Lower leg skin (tissue), 4 donors: ENCODE results near the gene GPAT3. TPM values are rescaled to one million over a fixed set of nuclear protein-coding genes. Genes with fewer than 3 reads are reported as not detected.
A peak's percentile ranks its signal among the peaks of the same experiment; 100 is the strongest.

Experiments
- DNase-seq, 2 donors: peaks; one replicate each; pipeline ENCODE4 v3.0.0-alpha.2; 2019; ENCODE audit warnings: low spot score in 2 of 2
- H3K4me3 ChIP-seq: fragments of 200-600 bp; sonication (generic); 2 replicates; pipeline ENCODE4 v1.5.1; 2017; ENCODE audit warnings: mild to moderate bottlenecking, low read depth; ENCODE audit not compliant: poor library complexity, severe bottlenecking
- POLR2A ChIP-seq, 2 donors: fragments of 450-650 bp; IDR thresholded peaks; one replicate each; pipeline ENCODE4 v1.6.1; 2016 to 2017; ENCODE audit warnings: antibody characterized with exemption in 2 of 2, mild to moderate bottlenecking in 1 of 2, moderate library complexity in 1 of 2
- WGBS, 2 donors: methylation state at CpG; one replicate each; pipeline ENCODE4 v1.1.5; 2018; 5-methylcytosine and 5-hydroxymethylcytosine counted together
- intact Hi-C: fragments of 100-400 bp; cut with DNase I; formaldehyde crosslinking; loops from one replicate; pipeline ENCODE4 v1.15.0; 2023; ENCODE audit warnings: low total_unique reads
- total RNA-seq, 4 donors: library from RNA; depleted of rRNA; stranded (reverse); fragments of >200 nt; gene quantifications; one replicate each; pipeline ENCODE4 v1.1.0, GENCODE V29; 2016
- TF ChIP-seq, protein P1 (sequence below), 3 donors: fragments of 450-650 bp; IDR thresholded peaks; one replicate each; pipeline ENCODE4 v1.5.1; 2016; ENCODE audit warnings: antibody characterized with exemption in 3 of 3, mild to moderate bottlenecking in 3 of 3, moderate library complexity in 2 of 3

The GPAT3 gene
- total RNA-seq, 4 donors from 2014 or later: 4.0 to 8.5 (median 6.4) TPM

GRCh38 chr4:83542225-83542624, 6.3 kb downstream of the GPAT3 start:
- WGBS, 2 donors: 88 to 91% methylated on average over 5 of the region's 5 CpGs
- no peak overlapping the region for H3K4me3 ChIP-seq
- intact Hi-C loops: no loop called here
- TF ChIP-seq POLR2A (IDR thresholded peaks at IDR 0.05): no peak
- TF ChIP-seq, protein P1, sequence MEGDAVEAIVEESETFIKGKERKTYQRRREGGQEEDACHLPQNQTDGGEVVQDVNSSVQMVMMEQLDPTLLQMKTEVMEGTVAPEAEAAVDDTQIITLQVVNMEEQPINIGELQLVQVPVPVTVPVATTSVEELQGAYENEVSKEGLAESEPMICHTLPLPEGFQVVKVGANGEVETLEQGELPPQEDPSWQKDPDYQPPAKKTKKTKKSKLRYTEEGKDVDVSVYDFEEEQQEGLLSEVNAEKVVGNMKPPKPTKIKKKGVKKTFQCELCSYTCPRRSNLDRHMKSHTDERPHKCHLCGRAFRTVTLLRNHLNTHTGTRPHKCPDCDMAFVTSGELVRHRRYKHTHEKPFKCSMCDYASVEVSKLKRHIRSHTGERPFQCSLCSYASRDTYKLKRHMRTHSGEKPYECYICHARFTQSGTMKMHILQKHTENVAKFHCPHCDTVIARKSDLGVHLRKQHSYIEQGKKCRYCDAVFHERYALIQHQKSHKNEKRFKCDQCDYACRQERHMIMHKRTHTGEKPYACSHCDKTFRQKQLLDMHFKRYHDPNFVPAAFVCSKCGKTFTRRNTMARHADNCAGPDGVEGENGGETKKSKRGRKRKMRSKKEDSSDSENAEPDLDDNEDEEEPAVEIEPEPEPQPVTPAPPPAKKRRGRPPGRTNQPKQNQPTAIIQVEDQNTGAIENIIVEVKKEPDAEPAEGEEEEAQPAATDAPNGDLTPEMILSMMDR (IDR thresholded peaks at IDR 0.05): no peak
- no peak for DNase-seq

GRCh38 chr4:83546786-83547185, 10.9 kb downstream of the GPAT3 start:
- no peak for TF ChIP-seq POLR2A (IDR thresholded peaks at IDR 0.05)
- TF ChIP-seq, protein P1 (IDR thresholded peaks at IDR 0.05): no peak
- DNase-seq: no peak
- intact Hi-C loops: no loop called here
- no peak overlapping the region for H3K4me3 ChIP-seq
- 84 to 89% methylated on average over 3 of the region's 3 CpGs for WGBS, 2 donors

GRCh38 chr4:83548151-83548905, 12.4 kb downstream of the GPAT3 start:
- H3K4me3 ChIP-seq: no peak overlapping the region
- DNase-seq: peak; percentile 77 to 90
- 36 to 43% methylated on average over 7 of the region's 7 CpGs for WGBS, 2 donors
- intact Hi-C loops: no loop called here
- TF ChIP-seq, protein P1 (IDR thresholded peaks at IDR 0.05): no peak
- TF ChIP-seq POLR2A (IDR thresholded peaks at IDR 0.05): no peak

- intact Hi-C loops: no loop called here
- no peak overlapping the region for H3K4me3 ChIP-seq
- 21 to 28% methylated on average over 3 of the region's 3 CpGs for whole genome bisulfite sequencing, 2 donors
- no peak for DNase-seq
- TF ChIP-seq POLR2A (IDR thresholded peaks at IDR 0.05): no peak
These were observed 16.2 kb downstream of the GPAT3 start for GRCh38 chr4:83552083-83552482.

DNA sequence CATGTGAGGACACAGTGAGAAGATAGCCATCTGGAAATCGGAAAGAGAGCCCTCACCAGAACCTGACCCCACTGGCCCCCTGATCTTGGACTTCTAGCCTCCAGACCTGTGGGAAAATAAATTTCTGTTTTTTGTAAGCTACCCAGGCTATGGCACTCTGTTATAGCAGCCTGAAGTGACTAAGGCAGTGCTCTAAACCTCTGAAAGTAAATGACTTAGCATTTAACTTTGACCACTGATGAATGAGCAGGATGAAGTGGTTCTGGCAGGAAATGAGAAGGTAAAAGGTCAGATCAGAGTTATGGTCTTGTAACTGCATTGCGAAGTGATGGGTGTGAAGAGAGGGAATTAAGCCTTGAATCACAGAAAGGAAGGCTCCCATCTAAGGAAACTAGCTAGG, 17.0 kb downstream of the GPAT3 start:
- WGBS, 2 donors: 65 to 82% methylated on average over 2 of the region's 2 CpGs
- DNase-seq: no peak
- H3K4me3 ChIP-seq: no peak overlapping the region
- intact Hi-C loops: no loop called here
- no peak for TF ChIP-seq POLR2A (IDR thresholded peaks at IDR 0.05)
- TF ChIP-seq, protein P1 (IDR thresholded peaks at IDR 0.05): no peak

GRCh38 chr4:83556006-83556707, 20.2 kb downstream of the GPAT3 start:
- no peak for TF ChIP-seq POLR2A (IDR thresholded peaks at IDR 0.05)
- TF ChIP-seq, protein P1 (IDR thresholded peaks at IDR 0.05): no peak
- DNase-seq: no peak
- no peak overlapping the region for H3K4me3 ChIP-seq
- intact Hi-C loops: no loop called here
- WGBS, 2 donors: 63 to 78% methylated on average over 3 of the region's 3 CpGs
